Esophagus squamous epithelium (tissue), 4 donors: Measurements from ENCODE around the gene DNAJC5G.

ENCODE experiments used
- CTCF ChIP-seq, 6 experiments: fragments of 450-650 bp in 4 of 6; fragments of 200-600 bp in 2 of 6; sonication (generic) in 2 of 6; IDR thresholded peaks; one replicate each; pipeline ENCODE4 v1.5.1; 2016 to 2019; ENCODE audit warnings: antibody characterized with exemption in 6 of 6, mild to moderate bottlenecking in 4 of 6, moderate library complexity in 4 of 6
- POLR2A ChIP-seq, 4 donors: fragments of 450-650 bp; IDR thresholded peaks; one replicate each; pipeline ENCODE4 v1.6.1; 2017; ENCODE audit warnings: antibody characterized with exemption in 4 of 4, mild to moderate bottlenecking in 4 of 4, moderate library complexity in 3 of 4

GRCh38 chr2:27290549-27290948 is 15.3 kb downstream of the DNAJC5G start:
- no peak for TF ChIP-seq CTCF (IDR thresholded peaks at IDR 0.05)
- no peak for TF ChIP-seq POLR2A (IDR thresholded peaks at IDR 0.05)
